GM12878 (cell line): Measurements from ENCODE around the gene ACVR1. TPM values are rescaled to one million over a fixed set of nuclear protein-coding genes. Genes with fewer than 3 reads are reported as not detected.

Source experiments
- ATAC-seq: fragments of 200-7000 bp; cut with Tn5 transposase; 3 replicates; pipeline ENCODE4 v1.9.1; 2020; ENCODE audit warnings: mild to moderate bottlenecking, moderate library complexity
- BruUV-seq: library from RNA; stranded (reverse); fragments of 400-500 nt; replicated peaks from 2 replicates; lab custom pipeline; 2021; lab: Mats Ljungman, UMichigan
- CTCF ChIA-PET: fragments of 300-600 bp; sonication (Branson Sonifier 250); formaldehyde crosslinking; extraction: SDS; loops from one replicate; lab custom pipeline; 2021; ENCODE audit warnings: inconsistent platforms; lab: Yijun Ruan, JAX
- POLR2A ChIA-PET: fragments of 350-600 bp; formaldehyde crosslinking; extraction: SDS; loops from one replicate; lab custom pipeline; 2021; ENCODE audit warnings: inconsistent platforms; lab: Charles Lee
- RAD21 ChIA-PET: fragments of 300-600 bp; sonication (Branson Sonifier 250); formaldehyde crosslinking; loops from one replicate; lab custom pipeline; 2023; ENCODE audit warnings: antibody characterized with exemption; ENCODE audit not compliant: unreplicated experiment; lab: Charles Lee
- SMC1A ChIA-PET: fragments of 300-600 bp; sonication (Branson Sonifier 250); formaldehyde crosslinking; loops from one replicate; lab custom pipeline; 2023; ENCODE audit not compliant: unreplicated experiment, uncharacterized antibody; lab: Charles Lee
- DNase-seq: peaks from one replicate; pipeline ENCODE4 v3.0.0-alpha.2; 2011; ENCODE audit warnings: low read depth, low spot score
- FAIRE-seq: peaks from 3 replicates; lab custom pipeline; 2011; peaks lifted over from hg19 to GRCh38; lab: Jason Lieb, UNC
- H2AFZ ChIP-seq: 2 replicates; pipeline ENCODE4 v1.6.0; 2011; ENCODE audit warnings: low read depth, low read length, control low read depth; ENCODE audit not compliant: control insufficient read depth
- H3K27ac ChIP-seq: 2 replicates; pipeline ENCODE4 v1.5.1; 2011; ENCODE audit warnings: control low read depth; ENCODE audit not compliant: control insufficient read depth, insufficient read depth
- H3K27me3 ChIP-seq, 2 experiments: replicated peaks in 1 of 2; 2 replicates each; pipeline versions ENCODE4 v1.6.0 to v1.6.1; 2011; ENCODE audit warnings: low read length in 1 of 2; ENCODE audit not compliant: control insufficient read depth in 2 of 2, insufficient read depth in 2 of 2
- H3K36me3 ChIP-seq, 2 experiments: 2 replicates each; pipeline ENCODE4 v1.5.1; 2011; ENCODE audit warnings: low read length in 1 of 2; ENCODE audit not compliant: control insufficient read depth in 2 of 2, insufficient read depth in 2 of 2
- H3K4me1 ChIP-seq: 2 replicates; pipeline ENCODE4 v1.6.1; 2011; ENCODE audit warnings: mild to moderate bottlenecking, low read length, moderate library complexity, mixed read lengths; ENCODE audit not compliant: control insufficient read depth, insufficient read depth
- H3K4me2 ChIP-seq: 2 replicates; pipeline ENCODE4 v1.6.0; 2011; ENCODE audit warnings: control low read depth; ENCODE audit not compliant: control insufficient read depth, insufficient read depth
- H3K4me3 ChIP-seq: fragments of 200-600 bp; sonication (generic); 2 replicates; pipeline ENCODE4 v1.5.1; 2016
- H3K79me2 ChIP-seq: 2 replicates; pipeline ENCODE4 v1.6.0; 2011; ENCODE audit warnings: low read length; ENCODE audit not compliant: control insufficient read depth, insufficient read depth
- H3K9ac ChIP-seq: 2 replicates; pipeline ENCODE4 v1.8.0; 2011; ENCODE audit warnings: low read length, control low read depth, mixed read lengths; ENCODE audit not compliant: control insufficient read depth, insufficient read depth
- H3K9me3 ChIP-seq: replicated peaks from 3 replicates; pipeline ENCODE4 v1.5.1; 2011; ENCODE audit warnings: mild to moderate bottlenecking, low read length; ENCODE audit not compliant: control insufficient read depth, insufficient read depth
- H4K20me1 ChIP-seq: 2 replicates; pipeline ENCODE4 v1.6.0; 2011; ENCODE audit not compliant: control insufficient read depth, insufficient read depth
- BMI1 ChIP-seq: fragments of 450-650 bp; IDR thresholded peaks from 2 replicates; pipeline ENCODE4 v1.6.1; 2016; ENCODE audit warnings: mild to moderate bottlenecking, moderate library complexity, borderline replicate concordance
- EED ChIP-seq: sonication (generic); IDR thresholded peaks from 2 replicates; pipeline ENCODE4 v1.6.1; 2016; ENCODE audit warnings: antibody characterized with exemption, low read depth
- FOXM1 ChIP-seq: IDR thresholded peaks from 2 replicates; pipeline ENCODE4 v1.6.1; 2012; ENCODE audit warnings: low read depth, mild to moderate bottlenecking, inconsistent platforms, low read length, moderate library complexity
- HDAC2 ChIP-seq: fragments of 200-600 bp; sonication (generic); IDR thresholded peaks from 2 replicates; pipeline ENCODE4 v1.6.1; 2017
- IRF4 ChIP-seq: IDR thresholded peaks from 2 replicates; pipeline ENCODE4 v1.6.1; 2011; ENCODE audit warnings: low read depth, low read length
- RAD21 ChIP-seq: IDR thresholded peaks from 2 replicates; pipeline ENCODE4 v1.6.1; 2011; ENCODE audit warnings: mild to moderate bottlenecking, low read depth, low read length, moderate library complexity; ENCODE audit not compliant: insufficient read depth
- ZNF274 ChIP-seq: IDR thresholded peaks from one replicate; pipeline ENCODE4 v1.8.0; 2011; ENCODE audit not compliant: insufficient read length, insufficient read depth
- WGBS: methylation state at CpG from one replicate; pipeline ENCODE4 v1.1.6; 2016; ENCODE audit warnings: low lambda C conversion rate; ENCODE audit not compliant: insufficient replicate concordance, insufficient coverage; ENCODE audit errors: missing lambda C conversion rate; 5-methylcytosine and 5-hydroxymethylcytosine counted together
- in situ Hi-C: fragments of 300-500 bp; cut with MboI; formaldehyde crosslinking; loops from 9 replicates; pipeline ENCODE4 v1.14.3; 2018; ENCODE audit warnings: mixed read lengths
- intact Hi-C: fragments of 100-400 bp; cut with micrococcal nuclease; formaldehyde crosslinking; loops from one replicate; pipeline ENCODE4 v1.14.2; 2022; ENCODE audit not compliant: unreplicated experiment
- polyA plus RNA-seq, 11 experiments: library from polyadenylated mRNA; depleted of rRNA in 4 of 11; unstranded in 6 of 11; stranded (reverse) in 5 of 11; fragments of >200 nt; fragmentation: Nextera tagmentation in 4 of 11; fragmentation: Illumina TruSeq in 1 of 11; extraction: Ambion mirVana in 4 of 11; extraction: Trizol in 1 of 11; gene quantifications; 1 replicate in 1 of 11; 2 replicates in 10 of 11; pipeline versions ENCODE4 v1.2.1 to v1.2.3, GENCODE V29; 2011 to 2016; ENCODE audit warnings: inconsistent platforms in 2 of 11, missing spikeins in 2 of 11, low read depth in 1 of 11
- total RNA-seq, 4 experiments: library from RNA; depleted of rRNA in 3 of 4; stranded (reverse); fragments of >200 nt in 3 of 4; fragmentation: Illumina TruSeq in 1 of 4; extraction: Trizol in 1 of 4; gene quantifications; 2 replicates each; pipeline versions ENCODE4 v1.2.1 to v1.2.3, GENCODE V29; 2013 to 2021
- TF ChIP-seq, protein P1 (sequence below): fragments of 450-650 bp; formaldehyde crosslinking; IDR thresholded peaks from 2 replicates; pipeline ENCODE4 v1.4.0; 2020; ENCODE audit warnings: mild to moderate bottlenecking, moderate library complexity
- TF ChIP-seq, protein P2 (sequence below): fragments of 450-650 bp; IDR thresholded peaks from 2 replicates; pipeline ENCODE4 v1.6.1; 2016; ENCODE audit warnings: mild to moderate bottlenecking
- TF ChIP-seq, protein P3 (sequence below): IDR thresholded peaks from 2 replicates; pipeline ENCODE4 v1.6.1; 2012; ENCODE audit warnings: low read length, inconsistent platforms
- TF ChIP-seq, protein P4 (sequence below): IDR thresholded peaks from 2 replicates; pipeline ENCODE4 v1.6.1; 2012; ENCODE audit warnings: improper control_type of control experiment, low read depth, low read length; ENCODE audit not compliant: insufficient replicate concordance

The ACVR1 gene
- total and polyA plus RNA-seq, 10 of the 15 experiments (the other 5 are each of a cell fraction or from before 2014, with no cell fraction given) = 0.06 to 0.24 (median 0.14) TPM; not detected in 4

DNA sequence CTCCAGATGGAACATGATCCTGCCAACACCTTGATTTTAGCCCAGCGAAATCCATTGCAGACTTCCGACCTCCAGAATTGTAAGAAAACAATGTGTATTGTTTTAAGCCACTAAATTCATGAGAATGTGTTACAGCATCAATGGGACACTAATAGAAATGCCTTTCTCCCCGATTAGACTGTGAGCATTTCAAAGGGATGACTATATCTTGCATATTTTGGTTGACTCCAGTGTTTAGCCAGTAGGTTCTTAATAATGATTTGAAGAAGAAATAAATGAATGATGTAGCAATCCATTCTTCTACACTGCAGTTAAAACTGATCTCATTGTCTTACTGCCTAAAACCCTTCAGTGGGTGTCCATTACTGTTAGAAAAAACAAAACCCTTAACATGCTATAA is 180.1 kb downstream of the ACVR1 start:
- in situ Hi-C loops = no loop called here
- 2% methylated on average over 3 of the region's 3 CpGs for WGBS
- RAD21 ChIA-PET = no interaction called here
- DNase-seq (no peak), ATAC-seq (no peak), FAIRE-seq (no peak)
- Histone ChIP-seq H3K4me3 (no peak overlapping the region), H3K79me2 (no peaks in the 10 kb centered on the region), H3K27ac (no peak overlapping the region), H3K9me3 (no peaks in the 10 kb centered on the region; the same call in 2 of the 3 replicates), H3K36me3 (no peaks in the 10 kb centered on the region), H3K27me3 (no peaks in the 10 kb centered on the region), H4K20me1 (no peaks in the 10 kb centered on the region), H3K4me2 (no peak overlapping the region), H2AFZ (no peak overlapping the region), H3K4me1 (no peaks in the 10 kb centered on the region), H3K9ac (no peak overlapping the region)
- POLR2A ChIA-PET = no interaction called here
- TF ChIP-seq, protein P1, sequence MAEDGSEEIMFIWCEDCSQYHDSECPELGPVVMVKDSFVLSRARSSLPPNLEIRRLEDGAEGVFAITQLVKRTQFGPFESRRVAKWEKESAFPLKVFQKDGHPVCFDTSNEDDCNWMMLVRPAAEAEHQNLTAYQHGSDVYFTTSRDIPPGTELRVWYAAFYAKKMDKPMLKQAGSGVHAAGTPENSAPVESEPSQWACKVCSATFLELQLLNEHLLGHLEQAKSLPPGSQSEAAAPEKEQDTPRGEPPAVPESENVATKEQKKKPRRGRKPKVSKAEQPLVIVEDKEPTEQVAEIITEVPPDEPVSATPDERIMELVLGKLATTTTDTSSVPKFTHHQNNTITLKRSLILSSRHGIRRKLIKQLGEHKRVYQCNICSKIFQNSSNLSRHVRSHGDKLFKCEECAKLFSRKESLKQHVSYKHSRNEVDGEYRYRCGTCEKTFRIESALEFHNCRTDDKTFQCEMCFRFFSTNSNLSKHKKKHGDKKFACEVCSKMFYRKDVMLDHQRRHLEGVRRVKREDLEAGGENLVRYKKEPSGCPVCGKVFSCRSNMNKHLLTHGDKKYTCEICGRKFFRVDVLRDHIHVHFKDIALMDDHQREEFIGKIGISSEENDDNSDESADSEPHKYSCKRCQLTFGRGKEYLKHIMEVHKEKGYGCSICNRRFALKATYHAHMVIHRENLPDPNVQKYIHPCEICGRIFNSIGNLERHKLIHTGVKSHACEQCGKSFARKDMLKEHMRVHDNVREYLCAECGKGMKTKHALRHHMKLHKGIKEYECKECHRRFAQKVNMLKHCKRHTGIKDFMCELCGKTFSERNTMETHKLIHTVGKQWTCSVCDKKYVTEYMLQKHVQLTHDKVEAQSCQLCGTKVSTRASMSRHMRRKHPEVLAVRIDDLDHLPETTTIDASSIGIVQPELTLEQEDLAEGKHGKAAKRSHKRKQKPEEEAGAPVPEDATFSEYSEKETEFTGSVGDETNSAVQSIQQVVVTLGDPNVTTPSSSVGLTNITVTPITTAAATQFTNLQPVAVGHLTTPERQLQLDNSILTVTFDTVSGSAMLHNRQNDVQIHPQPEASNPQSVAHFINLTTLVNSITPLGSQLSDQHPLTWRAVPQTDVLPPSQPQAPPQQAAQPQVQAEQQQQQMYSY (CRISPR knock-in tag) = no peak
- no peak for TF ChIP-seq EED
- no peak for TF ChIP-seq IRF4
- TF ChIP-seq BMI1 = no peak
- TF ChIP-seq, protein P2, sequence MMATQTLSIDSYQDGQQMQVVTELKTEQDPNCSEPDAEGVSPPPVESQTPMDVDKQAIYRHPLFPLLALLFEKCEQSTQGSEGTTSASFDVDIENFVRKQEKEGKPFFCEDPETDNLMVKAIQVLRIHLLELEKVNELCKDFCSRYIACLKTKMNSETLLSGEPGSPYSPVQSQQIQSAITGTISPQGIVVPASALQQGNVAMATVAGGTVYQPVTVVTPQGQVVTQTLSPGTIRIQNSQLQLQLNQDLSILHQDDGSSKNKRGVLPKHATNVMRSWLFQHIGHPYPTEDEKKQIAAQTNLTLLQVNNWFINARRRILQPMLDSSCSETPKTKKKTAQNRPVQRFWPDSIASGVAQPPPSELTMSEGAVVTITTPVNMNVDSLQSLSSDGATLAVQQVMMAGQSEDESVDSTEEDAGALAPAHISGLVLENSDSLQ = no peak
- no peak for TF ChIP-seq FOXM1
- no peak for TF ChIP-seq ZNF274
- no peak for TF ChIP-seq HDAC2
- TF ChIP-seq, protein P3, sequence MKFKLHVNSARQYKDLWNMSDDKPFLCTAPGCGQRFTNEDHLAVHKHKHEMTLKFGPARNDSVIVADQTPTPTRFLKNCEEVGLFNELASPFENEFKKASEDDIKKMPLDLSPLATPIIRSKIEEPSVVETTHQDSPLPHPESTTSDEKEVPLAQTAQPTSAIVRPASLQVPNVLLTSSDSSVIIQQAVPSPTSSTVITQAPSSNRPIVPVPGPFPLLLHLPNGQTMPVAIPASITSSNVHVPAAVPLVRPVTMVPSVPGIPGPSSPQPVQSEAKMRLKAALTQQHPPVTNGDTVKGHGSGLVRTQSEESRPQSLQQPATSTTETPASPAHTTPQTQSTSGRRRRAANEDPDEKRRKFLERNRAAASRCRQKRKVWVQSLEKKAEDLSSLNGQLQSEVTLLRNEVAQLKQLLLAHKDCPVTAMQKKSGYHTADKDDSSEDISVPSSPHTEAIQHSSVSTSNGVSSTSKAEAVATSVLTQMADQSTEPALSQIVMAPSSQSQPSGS = no peak
- TF ChIP-seq RAD21 = no peak
- TF ChIP-seq, protein P4, sequence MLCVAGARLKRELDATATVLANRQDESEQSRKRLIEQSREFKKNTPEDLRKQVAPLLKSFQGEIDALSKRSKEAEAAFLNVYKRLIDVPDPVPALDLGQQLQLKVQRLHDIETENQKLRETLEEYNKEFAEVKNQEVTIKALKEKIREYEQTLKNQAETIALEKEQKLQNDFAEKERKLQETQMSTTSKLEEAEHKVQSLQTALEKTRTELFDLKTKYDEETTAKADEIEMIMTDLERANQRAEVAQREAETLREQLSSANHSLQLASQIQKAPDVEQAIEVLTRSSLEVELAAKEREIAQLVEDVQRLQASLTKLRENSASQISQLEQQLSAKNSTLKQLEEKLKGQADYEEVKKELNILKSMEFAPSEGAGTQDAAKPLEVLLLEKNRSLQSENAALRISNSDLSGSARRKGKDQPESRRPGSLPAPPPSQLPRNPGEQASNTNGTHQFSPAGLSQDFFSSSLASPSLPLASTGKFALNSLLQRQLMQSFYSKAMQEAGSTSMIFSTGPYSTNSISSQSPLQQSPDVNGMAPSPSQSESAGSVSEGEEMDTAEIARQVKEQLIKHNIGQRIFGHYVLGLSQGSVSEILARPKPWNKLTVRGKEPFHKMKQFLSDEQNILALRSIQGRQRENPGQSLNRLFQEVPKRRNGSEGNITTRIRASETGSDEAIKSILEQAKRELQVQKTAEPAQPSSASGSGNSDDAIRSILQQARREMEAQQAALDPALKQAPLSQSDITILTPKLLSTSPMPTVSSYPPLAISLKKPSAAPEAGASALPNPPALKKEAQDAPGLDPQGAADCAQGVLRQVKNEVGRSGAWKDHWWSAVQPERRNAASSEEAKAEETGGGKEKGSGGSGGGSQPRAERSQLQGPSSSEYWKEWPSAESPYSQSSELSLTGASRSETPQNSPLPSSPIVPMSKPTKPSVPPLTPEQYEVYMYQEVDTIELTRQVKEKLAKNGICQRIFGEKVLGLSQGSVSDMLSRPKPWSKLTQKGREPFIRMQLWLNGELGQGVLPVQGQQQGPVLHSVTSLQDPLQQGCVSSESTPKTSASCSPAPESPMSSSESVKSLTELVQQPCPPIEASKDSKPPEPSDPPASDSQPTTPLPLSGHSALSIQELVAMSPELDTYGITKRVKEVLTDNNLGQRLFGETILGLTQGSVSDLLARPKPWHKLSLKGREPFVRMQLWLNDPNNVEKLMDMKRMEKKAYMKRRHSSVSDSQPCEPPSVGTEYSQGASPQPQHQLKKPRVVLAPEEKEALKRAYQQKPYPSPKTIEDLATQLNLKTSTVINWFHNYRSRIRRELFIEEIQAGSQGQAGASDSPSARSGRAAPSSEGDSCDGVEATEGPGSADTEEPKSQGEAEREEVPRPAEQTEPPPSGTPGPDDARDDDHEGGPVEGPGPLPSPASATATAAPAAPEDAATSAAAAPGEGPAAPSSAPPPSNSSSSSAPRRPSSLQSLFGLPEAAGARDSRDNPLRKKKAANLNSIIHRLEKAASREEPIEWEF = no peak
- SMC1A ChIA-PET = no interaction called here
- CTCF ChIA-PET = no interaction called here
- no TSS peak for BruUV-seq
- intact Hi-C loops = no loop called here
